Measurements from ENCODE around the gene DNAJC11.
"Not testable (repeated sequence)": the region's sequence is repeated elsewhere in the genome, so short reads cannot be mapped to it uniquely, and the experiment has no call there.

DNAJC11 gene

GRCh38 chr1:6701437-6702153 lies at the start of gene DNAJC11:
Gene DNAJC11, minus strand, starts transcription at chr1:6701816. Its CDS starts 16 bp downstream, at chr1:6701800.
- Mint-ChIP-seq H3K27me3 (no peaks in the 10 kb centered on the region), H3K4me1 (peaks cover 48% of the 10 kb centered on the region), H3K27ac (peak within 1 kb of the TSS; percentile 98 to 99), H3K9me3 (peaks cover 6 to 8% of the 10 kb centered on the region in 2 donors), H3K4me3 (peak within 1 kb of the TSS; percentile 91 to 92)
- DNase-seq (peak; percentile 93 to 96), ATAC-seq (peak; percentile 97)

DNA sequence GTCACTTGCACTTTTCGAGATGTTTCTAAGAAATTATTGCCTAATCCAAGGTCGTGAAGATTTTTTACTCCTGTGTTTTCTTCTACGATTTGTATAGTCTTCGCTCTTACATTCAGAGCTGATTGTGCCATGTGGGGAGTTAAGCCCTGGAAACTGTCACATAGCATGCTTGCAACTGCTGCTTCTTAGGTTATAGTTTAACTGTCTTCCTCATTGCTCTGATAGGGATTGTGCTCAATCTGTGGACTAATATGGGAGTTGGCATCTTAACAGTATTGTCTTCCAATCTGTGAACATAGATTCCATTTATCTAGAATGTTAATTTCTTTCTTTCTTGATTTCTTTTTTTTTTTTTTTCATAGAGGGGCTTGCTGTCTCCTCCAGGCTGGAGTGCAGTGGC lies 48.9 kb upstream of the DNAJC11 start:
- no peak for DNase-seq
- H3K4me3 Mint-ChIP-seq: no peak overlapping the region
- no peak overlapping the region for H3K27ac Mint-ChIP-seq

DNA sequence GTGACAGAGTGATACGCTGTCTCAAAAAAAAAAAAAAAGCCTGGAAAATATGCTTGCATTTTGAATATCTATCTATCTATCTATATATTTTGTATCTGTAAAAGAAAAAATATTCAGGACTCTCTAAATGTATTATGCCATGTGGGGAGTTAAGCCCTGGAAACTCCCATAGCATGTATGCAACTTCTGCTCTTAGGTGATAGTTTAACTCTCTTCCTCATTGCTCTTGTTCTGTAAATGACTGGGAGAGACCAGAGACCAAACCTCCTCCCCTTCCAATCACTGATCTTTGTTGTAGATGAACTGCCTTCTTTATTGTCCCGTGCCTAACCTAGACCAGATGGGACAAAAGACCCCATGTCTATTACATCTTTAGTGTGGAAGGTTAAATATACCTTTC lies 46.1 kb upstream of the DNAJC11 start:
- Mint-ChIP-seq H3K9me3 (peaks cover 0 to 6% of the 10 kb centered on the region in 2 donors), H3K27ac (no peak overlapping the region), H3K4me1 (peaks cover 11% of the 10 kb centered on the region), H3K4me3 (no peak overlapping the region), H3K27me3 (peaks cover 43% of the 10 kb centered on the region)
- ATAC-seq: no peak
- no peak for DNase-seq

More for the DNA sequence above, 48.9 kb upstream of the DNAJC11 start:
- no peak for ATAC-seq
- no peaks in the 10 kb centered on the region for H3K4me1 Mint-ChIP-seq
- peaks cover 52% of the 10 kb centered on the region for H3K27me3 Mint-ChIP-seq
- peaks cover 0 to 6% of the 10 kb centered on the region in 2 donors for H3K9me3 Mint-ChIP-seq

- DNase-seq: peak in 1 of 2 donors; percentile 57
- Mint-ChIP-seq H3K4me1 (peaks cover 11% of the 10 kb centered on the region), H3K9me3 (peaks cover 0 to 6% of the 10 kb centered on the region in 2 donors), H3K27me3 (peaks cover 43% of the 10 kb centered on the region), H3K4me3 (no peak overlapping the region), H3K27ac (no peak overlapping the region)
- ATAC-seq: peak; percentile 71
These were observed 43.5 kb upstream of the DNAJC11 start for GRCh38 chr1:6745073-6745472.

DNA sequence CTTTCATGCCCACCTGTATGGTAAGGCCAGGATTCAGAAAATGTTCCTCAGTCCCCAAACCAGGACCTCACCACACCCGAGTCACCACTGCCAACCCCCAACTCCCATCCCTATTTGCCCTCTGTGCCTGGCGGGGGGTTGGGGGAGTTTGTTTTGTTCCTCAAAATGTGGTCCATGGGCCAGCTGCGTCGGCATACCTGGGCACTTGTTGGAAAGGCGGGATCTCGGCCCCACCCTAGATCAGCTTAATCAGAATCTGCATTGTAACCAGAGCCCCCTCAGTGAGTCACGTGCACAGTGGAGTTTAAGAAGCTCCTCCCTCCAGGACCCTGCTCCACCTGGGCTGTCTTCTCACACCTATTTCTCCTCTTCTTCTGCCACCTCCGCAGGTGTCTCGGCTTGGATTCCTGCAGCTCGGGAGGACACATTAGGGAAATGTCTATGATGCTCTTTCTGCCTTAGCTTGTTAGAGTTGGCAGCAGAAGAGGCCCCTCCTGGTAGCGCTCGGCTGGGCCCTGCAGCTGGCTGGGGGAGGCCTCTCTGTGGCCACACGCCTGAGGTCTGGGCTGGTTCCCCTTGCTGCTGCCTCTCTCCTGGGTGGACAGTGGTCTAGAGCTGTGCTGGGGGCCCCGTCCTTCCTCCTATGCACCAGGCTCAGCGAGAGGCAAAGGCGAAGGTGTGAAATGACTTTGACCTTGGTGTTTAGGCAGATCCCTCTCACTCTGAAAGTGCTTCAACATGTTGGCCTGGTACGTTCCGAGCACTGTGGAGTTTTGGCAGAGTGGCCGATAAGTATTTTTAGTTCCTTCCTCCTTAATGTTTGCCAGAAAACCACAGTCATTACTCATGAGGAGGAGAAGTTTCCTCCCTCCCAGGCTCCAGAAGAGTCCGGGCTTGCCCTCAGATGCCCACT lies 41.8 kb upstream of the DNAJC11 start:
- peak; percentile 30 to 43 for DNase-seq
- peak; percentile 53 for ATAC-seq
- H3K4me1 Mint-ChIP-seq: peaks cover 11% of the 10 kb centered on the region
- H3K9me3 Mint-ChIP-seq: no peaks in the 10 kb centered on the region
- peak overlapping the region in 1 of 2 donors; percentile 39 for H3K4me3 Mint-ChIP-seq
- peaks cover 30% of the 10 kb centered on the region for H3K27me3 Mint-ChIP-seq
- no peak overlapping the region for H3K27ac Mint-ChIP-seq

DNA sequence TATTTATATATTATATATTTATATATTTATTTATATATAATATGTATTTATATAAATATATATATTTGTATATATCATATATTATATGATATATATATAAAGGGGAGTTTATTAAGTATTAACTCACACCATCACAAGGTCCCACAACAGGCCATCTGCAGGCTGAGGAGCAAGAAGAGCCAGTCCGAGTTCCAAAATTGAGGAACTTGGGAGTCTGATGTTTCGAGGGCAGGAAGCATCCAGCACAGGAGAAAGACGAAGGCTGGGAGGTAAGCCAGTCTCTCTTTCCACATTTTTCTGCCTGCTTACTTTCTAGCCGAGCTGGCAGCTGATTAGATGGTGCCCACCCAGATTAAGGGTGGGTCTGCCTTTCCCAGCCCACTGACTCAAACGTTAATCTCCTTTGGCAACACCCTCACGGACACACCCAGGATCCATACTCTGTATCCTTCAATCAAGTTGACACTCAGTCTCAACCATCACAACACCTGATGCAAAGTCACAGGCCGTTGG lies 41.1 kb upstream of the DNAJC11 start:
- ATAC-seq: peak; percentile 15

GRCh38 chr1:6738987-6739676 lies 37.5 kb upstream of the DNAJC11 start:
- Mint-ChIP-seq H3K4me3 (no peak overlapping the region), H3K4me1 (peaks cover 11% of the 10 kb centered on the region), H3K27ac (no peak overlapping the region), H3K9me3 (no peaks in the 10 kb centered on the region), H3K27me3 (peaks cover 21% of the 10 kb centered on the region)
- ATAC-seq (no peak), DNase-seq (no peak)

More for the DNA sequence above, 41.1 kb upstream of the DNAJC11 start:
- H3K4me1 Mint-ChIP-seq: peaks cover 11% of the 10 kb centered on the region
- H3K27me3 Mint-ChIP-seq: peaks cover 23% of the 10 kb centered on the region
- not testable (repeated sequence) for DNase-seq, H3K4me3 Mint-ChIP-seq, H3K27ac Mint-ChIP-seq, H3K9me3 Mint-ChIP-seq

DNA sequence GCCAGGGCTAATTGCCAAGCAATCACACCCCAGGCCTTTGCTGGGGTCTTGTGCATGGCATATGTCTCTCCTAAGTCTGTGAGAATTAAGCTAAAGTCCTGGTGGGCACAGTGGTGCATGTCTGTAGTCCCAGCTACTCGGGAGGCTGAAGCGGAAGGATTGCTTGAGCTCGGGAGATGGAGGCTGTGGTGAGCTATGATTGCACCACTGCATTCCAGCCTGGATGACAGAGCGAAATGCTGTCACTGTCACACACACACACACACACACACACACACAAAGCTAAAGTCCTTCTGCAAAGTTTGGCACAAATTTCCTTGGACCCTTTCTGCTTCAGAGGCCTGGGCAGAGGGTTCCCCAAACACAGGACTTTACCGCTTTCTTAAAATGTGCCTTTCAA lies 31.3 kb upstream of the DNAJC11 start:
- H3K27ac Mint-ChIP-seq: no peak overlapping the region
- peaks cover 29% of the 10 kb centered on the region for H3K27me3 Mint-ChIP-seq
- H3K4me3 Mint-ChIP-seq: no peak overlapping the region

DNA sequence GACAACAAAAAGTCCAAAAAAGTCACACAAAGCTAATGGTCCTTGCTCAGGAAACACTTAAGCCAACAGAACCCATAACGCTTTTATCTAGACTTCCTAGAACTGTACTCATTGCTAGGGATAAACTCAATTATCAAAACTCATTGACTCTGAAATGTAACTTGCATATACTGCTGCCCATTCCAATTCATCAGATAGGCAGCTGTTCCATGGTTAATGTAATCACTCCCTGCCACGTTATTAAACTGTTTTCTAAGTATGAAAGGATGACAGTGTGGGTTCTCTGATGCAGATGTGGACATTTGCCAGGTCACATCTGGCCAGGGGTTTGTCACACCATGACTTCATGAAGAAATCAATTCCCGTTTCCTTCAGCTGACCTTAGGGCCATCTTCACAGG lies 30.3 kb upstream of the DNAJC11 start:
- Mint-ChIP-seq H3K4me1 (no peaks in the 10 kb centered on the region), H3K9me3 (no peaks in the 10 kb centered on the region), H3K4me3 (no peak overlapping the region), H3K27me3 (peaks cover 29% of the 10 kb centered on the region), H3K27ac (no peak overlapping the region)
- DNase-seq (no peak), ATAC-seq (no peak)

More for the DNA sequence above, 31.3 kb upstream of the DNAJC11 start:
- H3K4me1 Mint-ChIP-seq: no peaks in the 10 kb centered on the region
- DNase-seq (no peak), ATAC-seq (no peak)
- no peaks in the 10 kb centered on the region for H3K9me3 Mint-ChIP-seq

DNA sequence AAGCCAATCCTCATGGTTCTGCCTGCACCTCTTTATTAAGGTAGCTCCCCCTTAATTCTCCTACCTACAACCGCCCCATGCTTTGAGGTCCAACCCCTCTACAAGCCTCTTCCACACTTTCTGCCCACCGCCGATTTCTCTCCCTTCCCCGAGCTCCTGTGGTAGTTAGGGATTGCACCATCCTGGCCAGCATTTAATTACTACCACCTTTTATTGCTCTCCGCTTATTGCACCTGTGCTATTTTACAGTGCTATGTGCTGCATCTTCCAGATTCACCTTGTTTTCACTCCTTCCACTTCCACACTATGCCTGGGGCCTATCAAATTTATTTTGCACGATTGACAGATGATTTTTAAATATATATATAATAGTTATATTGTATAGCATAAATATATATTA lies 29.3 kb upstream of the DNAJC11 start:
- no peak for DNase-seq

GRCh38 chr1:6730473-6730872 lies 28.9 kb upstream of the DNAJC11 start:
- no peaks in the 10 kb centered on the region for H3K9me3 Mint-ChIP-seq
- H3K4me3 Mint-ChIP-seq: no peak overlapping the region
- ATAC-seq (no peak), DNase-seq (no peak)
- no peak overlapping the region for H3K27ac Mint-ChIP-seq
- no peaks in the 10 kb centered on the region for H3K4me1 Mint-ChIP-seq
- peaks cover 29% of the 10 kb centered on the region for H3K27me3 Mint-ChIP-seq

More for the DNA sequence above, 29.3 kb upstream of the DNAJC11 start:
- ATAC-seq: no peak
- Mint-ChIP-seq H3K9me3 (no peaks in the 10 kb centered on the region), H3K27me3 (peaks cover 33% of the 10 kb centered on the region), H3K27ac (no peak overlapping the region), H3K4me3 (no peak overlapping the region), H3K4me1 (no peaks in the 10 kb centered on the region)

- no peaks in the 10 kb centered on the region for H3K4me1 Mint-ChIP-seq
- peak; percentile 55 for ATAC-seq
- H3K9me3 Mint-ChIP-seq: no peaks in the 10 kb centered on the region
- no peak overlapping the region for H3K27ac Mint-ChIP-seq
- peaks cover 24% of the 10 kb centered on the region for H3K27me3 Mint-ChIP-seq
- peak; percentile 52 to 59 for DNase-seq
- no peak overlapping the region for H3K4me3 Mint-ChIP-seq
These were observed 25.9 kb upstream of the DNAJC11 start for GRCh38 chr1:6727535-6727934.

- DNase-seq (no peak), ATAC-seq (no peak)
- no peak overlapping the region for H3K27ac Mint-ChIP-seq
- no peak overlapping the region for H3K4me3 Mint-ChIP-seq
- no peaks in the 10 kb centered on the region for H3K9me3 Mint-ChIP-seq
- peaks cover 20% of the 10 kb centered on the region for H3K27me3 Mint-ChIP-seq
- H3K4me1 Mint-ChIP-seq: no peaks in the 10 kb centered on the region
These were observed 24.6 kb upstream of the DNAJC11 start for GRCh38 chr1:6726253-6726652.

DNA sequence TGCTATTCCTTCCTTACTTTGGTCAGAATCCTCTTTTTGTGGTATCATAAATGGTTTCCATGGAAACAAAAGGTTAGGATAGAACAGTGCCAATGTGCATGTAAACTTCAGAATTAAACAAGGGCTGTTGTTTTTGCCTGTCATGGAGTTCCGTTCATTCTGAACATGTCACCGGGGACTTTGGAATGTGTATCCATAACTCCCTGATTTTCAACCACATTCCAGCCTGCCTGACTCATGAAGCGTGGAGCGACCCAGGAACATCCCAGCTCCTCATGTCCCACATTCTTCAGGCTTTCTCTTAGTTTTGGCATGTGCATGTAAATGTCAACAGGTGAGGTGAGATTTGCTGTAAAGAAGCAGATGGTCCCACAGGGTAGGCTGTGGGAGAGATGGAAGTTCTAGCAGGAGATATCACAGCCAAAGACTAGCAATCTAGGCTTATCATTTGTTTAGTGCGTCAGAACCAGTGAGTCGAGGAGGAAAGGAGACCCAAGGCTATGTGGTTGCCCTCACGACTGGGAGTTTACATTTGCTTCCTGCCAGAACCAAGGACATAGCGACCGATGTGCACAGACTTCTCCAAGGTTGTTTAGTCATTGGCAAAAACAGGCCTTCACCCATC lies 23.0 kb upstream of the DNAJC11 start:
- Mint-ChIP-seq H3K9me3 (no peaks in the 10 kb centered on the region), H3K4me1 (no peaks in the 10 kb centered on the region), H3K27ac (no peak overlapping the region), H3K27me3 (peaks cover 8% of the 10 kb centered on the region), H3K4me3 (no peak overlapping the region)
- DNase-seq: no peak
- ATAC-seq: no peak

Data from stimulated activated naive CD8-positive, alpha-beta T cell treated with anti-CD3 and anti-CD28 coated beads, Interleukin-15, amount 100 ng/mL, for 72 hours (primary cell).